ENCODE results near the gene CLCN3.
A peak's percentile ranks its signal among the peaks of the same experiment; 100 is the strongest.

The CLCN3 gene

DNA sequence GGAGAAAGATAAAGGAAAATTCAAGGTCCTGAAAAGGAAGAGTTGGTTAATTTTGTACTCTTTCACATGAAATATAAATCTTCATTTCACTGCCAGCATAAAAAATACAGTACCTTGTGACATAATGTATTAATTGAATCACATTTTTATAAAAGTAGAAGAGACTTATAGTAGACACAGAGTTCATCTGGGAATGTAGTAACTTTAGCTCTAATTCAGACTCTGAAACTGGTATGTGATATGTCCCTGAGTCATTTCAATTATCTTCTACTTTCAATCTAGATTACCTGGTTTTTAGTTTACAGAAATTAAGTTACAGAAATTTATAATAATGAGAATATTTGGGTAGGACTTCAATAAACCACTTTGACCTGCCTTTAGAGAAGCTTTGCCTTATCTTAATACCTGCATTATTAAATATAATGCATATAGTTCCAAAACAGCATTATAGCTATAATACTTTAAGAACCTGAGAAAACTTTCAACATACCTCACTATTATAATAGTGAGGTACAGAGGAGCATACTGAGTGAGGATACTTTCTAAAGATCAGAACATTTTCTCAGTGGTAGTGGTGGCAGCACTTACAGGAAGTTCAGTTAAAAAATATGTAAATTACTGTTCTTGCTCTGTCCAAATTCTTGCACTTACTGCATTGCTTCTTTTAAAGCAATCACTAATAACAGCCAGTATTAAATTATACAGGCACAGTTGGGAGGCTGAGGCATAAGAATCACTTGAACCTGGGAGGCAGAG is 19.2 kb upstream of the CLCN3 start:
- Histone ChIP-seq H4K20me1 (ENCODE audit: insufficient read depth, low read length, poor library complexity, severe bottlenecking) (peaks cover 6% of the 10 kb centered on the region), H3K4me2 (ENCODE audit: low read depth, low read length, poor library complexity, severe bottlenecking) (no peak overlapping the region), H3K9ac (ENCODE audit: low read depth, low read length, poor library complexity, severe bottlenecking) (no peak overlapping the region), H3K9me2 (replicated peaks; ENCODE audit: low read depth, low read length) (no peaks in the 10 kb centered on the region), H3F3A (ENCODE audit: low read depth) (no peaks in the 10 kb centered on the region), H3K27me3 (ENCODE audit: insufficient read depth, low read length, poor library complexity, severe bottlenecking) (no peaks in the 10 kb centered on the region), H3K4me3 (ENCODE audit: low read length, poor library complexity, severe bottlenecking) (no peak overlapping the region), H3K4me1 (ENCODE audit: insufficient read depth, low read length, poor library complexity, severe bottlenecking) (peaks cover 25% of the 10 kb centered on the region), H3K36me3 (ENCODE audit: insufficient read depth, low read length) (peaks cover 25% of the 10 kb centered on the region), H3K79me2 (ENCODE audit: insufficient read depth, low read length) (peaks cover 11% of the 10 kb centered on the region), H2AFZ (ENCODE audit: low read length) (no peak overlapping the region), H3K9me3 (ENCODE audit: insufficient read depth, low read depth, low read length) (no peaks in the 10 kb centered on the region)
- TF ChIP-seq, protein P1, sequence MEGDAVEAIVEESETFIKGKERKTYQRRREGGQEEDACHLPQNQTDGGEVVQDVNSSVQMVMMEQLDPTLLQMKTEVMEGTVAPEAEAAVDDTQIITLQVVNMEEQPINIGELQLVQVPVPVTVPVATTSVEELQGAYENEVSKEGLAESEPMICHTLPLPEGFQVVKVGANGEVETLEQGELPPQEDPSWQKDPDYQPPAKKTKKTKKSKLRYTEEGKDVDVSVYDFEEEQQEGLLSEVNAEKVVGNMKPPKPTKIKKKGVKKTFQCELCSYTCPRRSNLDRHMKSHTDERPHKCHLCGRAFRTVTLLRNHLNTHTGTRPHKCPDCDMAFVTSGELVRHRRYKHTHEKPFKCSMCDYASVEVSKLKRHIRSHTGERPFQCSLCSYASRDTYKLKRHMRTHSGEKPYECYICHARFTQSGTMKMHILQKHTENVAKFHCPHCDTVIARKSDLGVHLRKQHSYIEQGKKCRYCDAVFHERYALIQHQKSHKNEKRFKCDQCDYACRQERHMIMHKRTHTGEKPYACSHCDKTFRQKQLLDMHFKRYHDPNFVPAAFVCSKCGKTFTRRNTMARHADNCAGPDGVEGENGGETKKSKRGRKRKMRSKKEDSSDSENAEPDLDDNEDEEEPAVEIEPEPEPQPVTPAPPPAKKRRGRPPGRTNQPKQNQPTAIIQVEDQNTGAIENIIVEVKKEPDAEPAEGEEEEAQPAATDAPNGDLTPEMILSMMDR (conservative IDR thresholded peaks at IDR 0.05; ENCODE audit: low read length): no peak
- no peak for TF ChIP-seq EZH2phosphoT487 (IDR thresholded peaks at IDR 0.05; ENCODE audit: borderline replicate concordance)

DNA sequence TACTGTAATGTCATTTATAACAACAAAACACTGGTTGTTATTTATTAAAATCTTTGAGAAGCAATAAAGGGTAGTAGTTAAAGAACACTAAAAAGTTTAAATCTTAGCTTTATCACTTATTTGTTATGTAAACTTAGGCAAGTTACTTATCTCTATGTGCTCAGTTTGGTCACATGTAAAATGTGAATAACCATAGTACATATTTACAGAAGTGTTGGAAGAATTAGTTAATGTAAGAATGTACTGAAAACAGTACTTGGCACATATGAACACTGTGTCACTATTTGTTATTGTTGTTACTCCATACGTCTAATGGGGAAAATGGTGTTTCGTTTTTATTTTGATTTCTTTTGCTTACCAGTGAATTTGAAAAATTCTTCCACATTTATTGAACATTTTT is 17.1 kb upstream of the CLCN3 start:
- TF ChIP-seq EZH2phosphoT487 (IDR thresholded peaks at IDR 0.05; ENCODE audit: borderline replicate concordance): no peak
- TF ChIP-seq, protein P1 (conservative IDR thresholded peaks at IDR 0.05; ENCODE audit: low read length): no peak

DNA sequence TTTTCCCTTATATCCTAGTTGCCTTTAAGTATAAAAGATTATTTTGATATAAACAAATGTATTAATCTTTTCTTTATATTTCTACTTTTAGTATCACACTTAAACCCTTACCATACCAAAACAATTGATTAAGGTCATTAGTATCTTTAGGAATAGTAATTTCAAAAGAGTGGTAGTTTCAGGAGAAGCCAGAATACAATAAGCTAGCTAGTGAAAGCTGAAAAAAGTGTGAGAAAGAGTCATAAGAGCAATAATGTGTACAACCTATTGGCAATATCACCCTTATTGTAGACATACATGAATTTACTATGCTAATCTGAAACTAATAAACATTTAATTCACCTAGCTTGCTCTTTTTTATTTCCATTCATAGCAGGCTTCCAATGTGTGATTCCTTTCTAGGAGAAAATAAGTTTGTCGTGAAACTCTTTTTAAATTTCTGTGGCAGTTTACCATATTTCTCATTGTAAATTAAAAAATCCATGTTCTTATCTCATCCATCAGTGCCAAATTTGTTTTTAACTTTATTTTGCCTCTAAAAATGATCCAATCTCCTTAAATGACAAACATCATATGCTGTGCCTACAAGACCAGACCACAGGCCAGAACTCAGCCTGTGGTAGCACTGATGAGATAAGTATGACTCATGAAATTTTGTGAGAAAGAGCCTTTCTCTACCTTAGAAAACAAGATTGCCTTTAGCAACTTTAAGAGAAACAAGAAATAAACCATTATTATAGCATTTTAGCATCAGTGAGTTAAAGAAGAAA is 16.1 kb upstream of the CLCN3 start:
- Histone ChIP-seq H3K4me1 (ENCODE audit: insufficient read depth, low read length, poor library complexity, severe bottlenecking) (peaks cover 34% of the 10 kb centered on the region), H3K9ac (ENCODE audit: low read depth, low read length, poor library complexity, severe bottlenecking) (peak overlapping the region; percentile 4), H4K20me1 (ENCODE audit: insufficient read depth, low read length, poor library complexity, severe bottlenecking) (peaks cover 7% of the 10 kb centered on the region), H3K36me3 (ENCODE audit: insufficient read depth, low read length) (peaks cover 11% of the 10 kb centered on the region), H3K4me2 (ENCODE audit: low read depth, low read length, poor library complexity, severe bottlenecking) (peak overlapping the region; percentile 58), H3K4me3 (ENCODE audit: low read length, poor library complexity, severe bottlenecking) (peak overlapping the region; percentile 29), H3K79me2 (ENCODE audit: insufficient read depth, low read length) (peaks cover 28% of the 10 kb centered on the region), H3K27me3 (ENCODE audit: insufficient read depth, low read length, poor library complexity, severe bottlenecking) (no peaks in the 10 kb centered on the region), H3K9me2 (replicated peaks; ENCODE audit: low read depth, low read length) (no peaks in the 10 kb centered on the region), H3K9me3 (ENCODE audit: insufficient read depth, low read depth, low read length) (no peaks in the 10 kb centered on the region), H2AFZ (ENCODE audit: low read length) (no peak overlapping the region), H3F3A (ENCODE audit: low read depth) (no peaks in the 10 kb centered on the region)
- TF ChIP-seq EZH2phosphoT487 (IDR thresholded peaks at IDR 0.05; ENCODE audit: borderline replicate concordance): no peak
- TF ChIP-seq, protein P1 (conservative IDR thresholded peaks at IDR 0.05; ENCODE audit: low read length): no peak

More for the DNA sequence above, 17.1 kb upstream of the CLCN3 start:
- Histone ChIP-seq H3K4me3 (ENCODE audit: low read length, poor library complexity, severe bottlenecking) (no peak overlapping the region), H3F3A (ENCODE audit: low read depth) (no peaks in the 10 kb centered on the region), H3K79me2 (ENCODE audit: insufficient read depth, low read length) (peaks cover 26% of the 10 kb centered on the region), H3K9ac (ENCODE audit: low read depth, low read length, poor library complexity, severe bottlenecking) (no peak overlapping the region), H2AFZ (ENCODE audit: low read length) (no peak overlapping the region), H3K36me3 (ENCODE audit: insufficient read depth, low read length) (peaks cover 18% of the 10 kb centered on the region), H3K9me2 (replicated peaks; ENCODE audit: low read depth, low read length) (no peaks in the 10 kb centered on the region), H3K4me1 (ENCODE audit: insufficient read depth, low read length, poor library complexity, severe bottlenecking) (peaks cover 34% of the 10 kb centered on the region), H3K4me2 (ENCODE audit: low read depth, low read length, poor library complexity, severe bottlenecking) (no peak overlapping the region), H4K20me1 (ENCODE audit: insufficient read depth, low read length, poor library complexity, severe bottlenecking) (peaks cover 6% of the 10 kb centered on the region), H3K27me3 (ENCODE audit: insufficient read depth, low read length, poor library complexity, severe bottlenecking) (no peaks in the 10 kb centered on the region), H3K9me3 (ENCODE audit: insufficient read depth, low read depth, low read length) (no peaks in the 10 kb centered on the region)

Data from Loucy (cell line).